K562 (cell line): ENCODE results near the gene IRF2. TPM values are rescaled to one million over a fixed set of nuclear protein-coding genes. Genes with fewer than 3 reads are reported as not detected.

Source experiments
- ADNP ChIP-seq: fragments of 200-800 bp; sonication (Bioruptor generic); IDR thresholded peaks from 2 replicates; pipeline ENCODE4 v1.6.1; 2016; ENCODE audit warnings: missing genetic modification characterization, missing compliant biosample characterization
- ARID1B ChIP-seq: fragments of 450-650 bp; IDR thresholded peaks from 2 replicates; pipeline ENCODE4 v1.6.1; 2016; ENCODE audit warnings: antibody characterized with exemption, mild to moderate bottlenecking, inconsistent platforms
- ATF3 ChIP-seq, 2 experiments: fragments of 450-650 bp in 1 of 2; sonication (generic) in 1 of 2; formaldehyde crosslinking in 1 of 2; IDR thresholded peaks in 1 of 2; conservative IDR thresholded peaks in 1 of 2; 2 replicates each; pipeline versions ENCODE4 v1.6.1 to v1.8.1; 2016 to 2023; ENCODE audit warnings: mild to moderate bottlenecking in 2 of 2, moderate library complexity in 2 of 2, inconsistent platforms in 1 of 2, missing genetic modification reagents in 1 of 2
- CBFA2T3 ChIP-seq: fragments of 450-650 bp; IDR thresholded peaks from 2 replicates; pipeline ENCODE4 v1.6.1; 2017
- DPF2 ChIP-seq: fragments of 450-650 bp; IDR thresholded peaks from 2 replicates; pipeline ENCODE4 v1.6.1; 2016
- FOXM1 ChIP-seq, 2 experiments: fragments of 450-650 bp in 1 of 2; sonication (generic) in 1 of 2; formaldehyde crosslinking in 1 of 2; IDR thresholded peaks; 2 replicates each; pipeline versions ENCODE4 v1.6.1 to v1.9.0; 2017 to 2022; ENCODE audit warnings: low read depth in 2 of 2, mild to moderate bottlenecking in 2 of 2, missing genetic modification reagents in 1 of 2, moderate library complexity in 1 of 2
- GABPB2 ChIP-seq: fragments of 250-450 bp; sonication (Bioruptor Pico); conservative IDR thresholded peaks from 2 replicates; pipeline ENCODE4 v1.5.1; 2021; ENCODE audit warnings: mild to moderate bottlenecking
- GATAD2B ChIP-seq: fragments of 450-650 bp; IDR thresholded peaks from 2 replicates; pipeline ENCODE4 v1.6.1; 2017; ENCODE audit warnings: mild to moderate bottlenecking, borderline replicate concordance
- ID3 ChIP-seq, 2 experiments: fragments of 250-450 bp in 1 of 2; fragments of 450-650 bp in 1 of 2; sonication (Bioruptor Pico) in 1 of 2; IDR thresholded peaks; 2 replicates each; pipeline versions ENCODE4 v1.6.1 to v1.8.0; 2016 to 2021; ENCODE audit warnings: mild to moderate bottlenecking in 2 of 2, moderate library complexity in 2 of 2, missing compliant biosample characterization in 1 of 2, missing genetic modification characterization in 1 of 2
- L3MBTL2 ChIP-seq: fragments of 450-650 bp; IDR thresholded peaks from 2 replicates; pipeline ENCODE4 v1.6.1; 2016; ENCODE audit warnings: mild to moderate bottlenecking, moderate library complexity
- MAX ChIP-seq: sonication (generic); formaldehyde crosslinking; IDR thresholded peaks from 2 replicates; pipeline ENCODE4 v1.9.0; 2022; ENCODE audit warnings: mild to moderate bottlenecking, missing genetic modification reagents
- NFIC ChIP-seq: fragments of 450-650 bp; IDR thresholded peaks from 2 replicates; pipeline ENCODE4 v1.6.1; 2017; ENCODE audit warnings: mild to moderate bottlenecking, inconsistent platforms
- PRMT5 ChIP-seq: sonication (generic); formaldehyde crosslinking; IDR thresholded peaks from 2 replicates; pipeline ENCODE4 v1.5.0; 2020; ENCODE audit warnings: missing genetic modification reagents
- RBM39 ChIP-seq: fragments of 200-400 bp; formaldehyde crosslinking; optimal IDR thresholded peaks from 2 replicates; pipeline ENCODE3; 2018; ENCODE audit warnings: low read depth, low read length
- SMARCC2 ChIP-seq: fragments of 450-650 bp; IDR thresholded peaks from 2 replicates; pipeline ENCODE4 v1.6.1; 2017; ENCODE audit warnings: antibody characterized with exemption, moderate library complexity, mild to moderate bottlenecking, low read depth
- TFE3 ChIP-seq: fragments of 450-650 bp; formaldehyde crosslinking; IDR thresholded peaks from 2 replicates; pipeline ENCODE4 v1.4.0; 2020; ENCODE audit warnings: mild to moderate bottlenecking, mixed read lengths
- TRIM24 ChIP-seq, 2 experiments: fragments of 450-650 bp; IDR thresholded peaks; 2 replicates each; pipeline ENCODE4 v1.6.1; 2016
- USF1 ChIP-seq: sonication (generic); formaldehyde crosslinking; IDR thresholded peaks from 2 replicates; pipeline ENCODE4 v1.9.0; 2022; ENCODE audit warnings: mild to moderate bottlenecking, missing genetic modification reagents
- ZNF280A ChIP-seq: fragments of 450-650 bp; IDR thresholded peaks from 2 replicates; pipeline ENCODE4 v1.6.1; 2018; ENCODE audit warnings: mild to moderate bottlenecking, low read depth; ENCODE audit not compliant: partially characterized antibody
- ZNF511 ChIP-seq: sonication (generic); formaldehyde crosslinking; IDR thresholded peaks from 2 replicates; pipeline ENCODE4 v1.8.0; 2022; ENCODE audit warnings: mild to moderate bottlenecking, missing genetic modification reagents
- polyA plus RNA-seq, 8 experiments: library from polyadenylated mRNA; depleted of rRNA in 4 of 8; stranded (reverse) in 5 of 8; unstranded in 3 of 8; fragments of >200 nt; fragmentation: Nextera tagmentation in 2 of 8; fragmentation: Illumina TruSeq in 1 of 8; extraction: Ambion mirVana in 2 of 8; extraction: Trizol in 1 of 8; gene quantifications; 2 replicates each; pipeline versions ENCODE4 v1.2.1 to v1.2.3, GENCODE V29; 2011 to 2014; ENCODE audit warnings: inconsistent platforms in 1 of 8, missing spikeins in 1 of 8
- total RNA-seq, 7 experiments: library from RNA; depleted of rRNA in 6 of 7; stranded (reverse); fragments of >200 nt in 6 of 7; fragmentation: Illumina TruSeq in 2 of 7; extraction: Trizol in 2 of 7; gene quantifications; 2 replicates each; pipeline versions ENCODE4 v1.2.1 to v1.2.3, GENCODE V29; 2011 to 2021; ENCODE audit warnings: low replicate concordance in 1 of 7

The IRF2 gene
- total and polyA plus RNA-seq, 9 of the 15 experiments (the other 6 are each of a cell fraction or from before 2014, with no cell fraction given): 7.1 to 17.1 (median 11.3) TPM

GRCh38 chr4:184386271-184386781, 88.0 kb downstream of the IRF2 start (continued):
- peak; percentile 59; the same call in 1 of the 2 replicates for TF ChIP-seq ATF3 (IDR thresholded peaks at IDR 0.05)
- TF ChIP-seq ATF3 (CRISPR knock-in tag; conservative IDR thresholded peaks at IDR 0.05): peak; percentile 82
- TF ChIP-seq TFE3 (CRISPR knock-in tag): peak; percentile 78
- TF ChIP-seq CBFA2T3: peak; percentile 86
- TF ChIP-seq RBM39: no peak
- TF ChIP-seq ZNF511: no peak
- TF ChIP-seq GATAD2B: 0 out of 2 replicates have a peak, but pooled peaks have one; percentile 17
- TF ChIP-seq DPF2: peak; percentile 81
- TF ChIP-seq USF1: peak; percentile 93
- peak; percentile 59 for TF ChIP-seq NFIC
- peak; percentile 20; the same call in 1 of the 2 replicates for TF ChIP-seq L3MBTL2
- peak in 1 of 2 experiments; percentile 54; a peak in 1 of 4 replicates for TF ChIP-seq TRIM24 (IDR thresholded peaks at IDR 0.05)
- TF ChIP-seq SMARCC2: peak; percentile 48; the same call in 1 of the 2 replicates
- no peak for TF ChIP-seq ZNF280A
- TF ChIP-seq FOXM1 (IDR thresholded peaks at IDR 0.05; ENCODE audit: low read depth): peak; percentile 36; the same call in 1 of the 2 replicates
- TF ChIP-seq FOXM1 (CRISPR knock-in tag; IDR thresholded peaks at IDR 0.05; ENCODE audit: low read depth): no peak
- peak; percentile 26; the same call in 1 of the 2 replicates for TF ChIP-seq MAX (CRISPR knock-in tag)
- no peak for TF ChIP-seq GABPB2 (CRISPR knock-in tag)
- TF ChIP-seq ARID1B: peak; percentile 91
- no peak for TF ChIP-seq ID3 (CRISPR knock-in tag; IDR thresholded peaks at IDR 0.05)
- peak; percentile 50; the same call in 1 of the 2 replicates for TF ChIP-seq ID3 (tag; IDR thresholded peaks at IDR 0.05)
- no peak for TF ChIP-seq PRMT5 (CRISPR knock-in tag)
- TF ChIP-seq ADNP: no peak
